ENCODE measurements around the gene TMEM174.

DNA sequence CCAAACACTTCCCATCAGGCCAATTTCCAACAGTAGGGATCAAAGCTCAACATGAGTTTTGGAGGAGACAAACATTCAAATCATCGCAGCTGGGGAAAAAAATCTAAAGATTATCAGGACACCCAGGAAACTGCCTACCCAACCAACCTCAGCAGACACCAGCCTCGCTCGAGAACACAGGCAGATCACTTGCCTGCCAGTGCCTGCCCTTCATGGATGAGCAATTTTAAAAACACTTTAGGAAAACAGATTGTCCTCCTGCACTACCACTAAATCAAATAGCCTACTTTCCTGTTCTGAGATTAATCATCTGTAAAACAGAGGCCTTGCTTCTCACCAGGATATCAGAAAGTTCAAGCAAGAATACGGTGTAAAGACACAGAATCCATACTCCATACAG, 14.7 kb upstream of the TMEM174 start:
- TF ChIP-seq POLR2AphosphoS5 (IDR thresholded peaks at IDR 0.05; ENCODE audit: low read depth, low read length): no peak
- no peak for TF ChIP-seq POLR2A (IDR thresholded peaks at IDR 0.05; ENCODE audit: low read depth, low read length)
- no peak for TF ChIP-seq TAF1 (IDR thresholded peaks at IDR 0.05; ENCODE audit: borderline replicate concordance, low read depth, low read length)
